GM13977 (cell line): Measurements from ENCODE around the gene PCDH20.

ENCODE experiments used
- DNase-seq: peaks from one replicate; pipeline ENCODE4 v3.0.0; 2012; ENCODE audit warnings: low spot score
- CTCF ChIP-seq: IDR thresholded peaks from 2 replicates; pipeline ENCODE4 v1.5.1; 2012; ENCODE audit warnings: mild to moderate bottlenecking, control low read depth; ENCODE audit not compliant: insufficient read depth; ENCODE audit errors: extremely low read depth, missing control alignments
- in situ Hi-C: fragments of 300-500 bp; cut with MboI; formaldehyde crosslinking; loops from one replicate; pipeline ENCODE4 v1.12.0; 2022; ENCODE audit warnings: low sequenced_read_pairs, low pct_unique_long_range_greater_than_20kb, mixed read lengths, inconsistent platforms; ENCODE audit not compliant: unreplicated experiment

Gene PCDH20

GRCh38 chr13:61362522-61362921 lies 53.1 kb downstream of the PCDH20 start:
- in situ Hi-C loops, result no loop called here
- DNase-seq, result no peak
- TF ChIP-seq CTCF, result no peak
